ENCODE results near the gene CCDC137. TPM values are rescaled to one million over a fixed set of nuclear protein-coding genes. Genes with fewer than 3 reads are reported as not detected.

CCDC137 gene
- total RNA-seq, 3 donors from 2014 or later (not counting 1 experiment from before 2014, with no cell fraction given): 15.6 to 24.2 (median 22.1) TPM

DNA sequence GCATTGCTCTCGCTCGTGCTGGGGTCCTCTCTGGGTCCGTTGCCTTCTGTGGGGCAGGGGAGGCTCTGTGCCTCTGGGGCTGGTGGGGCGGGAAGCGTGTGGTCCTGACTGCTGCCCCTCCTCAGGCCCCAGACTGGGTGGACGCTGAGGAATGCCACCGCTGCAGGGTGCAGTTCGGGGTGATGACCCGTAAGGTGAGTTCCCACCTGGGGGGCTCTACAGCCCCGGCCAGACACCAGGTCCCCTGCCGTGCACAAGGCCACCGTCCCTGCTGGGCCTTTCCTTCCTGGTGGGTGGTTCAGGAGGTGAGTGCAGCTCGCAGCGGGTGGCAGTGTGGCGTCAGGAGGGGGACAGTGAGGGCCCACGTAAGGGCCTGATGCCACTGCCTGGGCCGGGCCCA lies 24.0 kb downstream of the CCDC137 start:
- Histone ChIP-seq H3K27ac (ENCODE audit: low read length) (no peak overlapping the region), H3K4me1 (ENCODE audit: control insufficient read depth, insufficient read depth, low read length) (peaks cover 4% of the 10 kb centered on the region), H3K4me3 (ENCODE audit: low read length) (no peak overlapping the region), H3K9me3 (ENCODE audit: control insufficient read depth, insufficient read depth, low read length) (no peaks in the 10 kb centered on the region), H3K36me3 (ENCODE audit: control insufficient read depth, insufficient read depth, low read length) (peaks cover 82% of the 10 kb centered on the region), H3K27me3 (ENCODE audit: control insufficient read depth, insufficient read depth, low read length) (no peaks in the 10 kb centered on the region)
- WGBS (ENCODE audit: insufficient coverage): 94% methylated on average over 17 of the region's 17 CpGs
- no peak overlapping the region for H3K4me3 Mint-ChIP-seq
- intact Hi-C loops (cut with micrococcal nuclease): no loop called here
- no peaks in the 10 kb centered on the region for H3K9me3 Mint-ChIP-seq
- no peak overlapping the region for H3K27ac Mint-ChIP-seq
- H3K27me3 Mint-ChIP-seq (ENCODE audit: low read depth in 2 of 2): no peaks in the 10 kb centered on the region
- peaks cover 11 to 27% of the 10 kb centered on the region in 2 donors for H3K4me1 Mint-ChIP-seq
- ATAC-seq (no peak), DNase-seq (no peak)
- H3K36me3 Mint-ChIP-seq: no peaks in the 10 kb centered on the region
- TF ChIP-seq, protein P1, sequence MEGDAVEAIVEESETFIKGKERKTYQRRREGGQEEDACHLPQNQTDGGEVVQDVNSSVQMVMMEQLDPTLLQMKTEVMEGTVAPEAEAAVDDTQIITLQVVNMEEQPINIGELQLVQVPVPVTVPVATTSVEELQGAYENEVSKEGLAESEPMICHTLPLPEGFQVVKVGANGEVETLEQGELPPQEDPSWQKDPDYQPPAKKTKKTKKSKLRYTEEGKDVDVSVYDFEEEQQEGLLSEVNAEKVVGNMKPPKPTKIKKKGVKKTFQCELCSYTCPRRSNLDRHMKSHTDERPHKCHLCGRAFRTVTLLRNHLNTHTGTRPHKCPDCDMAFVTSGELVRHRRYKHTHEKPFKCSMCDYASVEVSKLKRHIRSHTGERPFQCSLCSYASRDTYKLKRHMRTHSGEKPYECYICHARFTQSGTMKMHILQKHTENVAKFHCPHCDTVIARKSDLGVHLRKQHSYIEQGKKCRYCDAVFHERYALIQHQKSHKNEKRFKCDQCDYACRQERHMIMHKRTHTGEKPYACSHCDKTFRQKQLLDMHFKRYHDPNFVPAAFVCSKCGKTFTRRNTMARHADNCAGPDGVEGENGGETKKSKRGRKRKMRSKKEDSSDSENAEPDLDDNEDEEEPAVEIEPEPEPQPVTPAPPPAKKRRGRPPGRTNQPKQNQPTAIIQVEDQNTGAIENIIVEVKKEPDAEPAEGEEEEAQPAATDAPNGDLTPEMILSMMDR (IDR thresholded peaks at IDR 0.05): no peak

DNA sequence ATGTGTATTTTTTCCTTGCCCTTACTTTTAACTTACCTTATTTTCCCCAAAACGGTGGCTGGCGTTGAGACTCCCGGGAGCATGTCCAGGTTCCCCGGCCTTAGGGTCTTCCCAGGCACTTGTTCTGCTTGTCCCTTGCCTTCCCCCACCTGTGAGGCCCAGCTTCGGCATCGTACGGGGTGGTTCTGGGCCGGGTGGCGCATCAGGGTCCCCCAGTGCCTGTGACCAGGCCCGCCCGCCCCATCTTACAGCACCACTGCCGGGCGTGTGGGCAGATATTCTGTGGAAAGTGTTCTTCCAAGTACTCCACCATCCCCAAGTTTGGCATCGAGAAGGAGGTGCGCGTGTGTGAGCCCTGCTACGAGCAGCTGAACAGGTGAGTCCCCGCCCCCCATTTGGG lies 24.7 kb downstream of the CCDC137 start:
- Histone ChIP-seq H3K4me3 (ENCODE audit: low read length) (no peak overlapping the region), H3K4me1 (ENCODE audit: control insufficient read depth, insufficient read depth, low read length) (no peaks in the 10 kb centered on the region), H3K36me3 (ENCODE audit: control insufficient read depth, insufficient read depth, low read length) (peaks cover 89% of the 10 kb centered on the region), H3K27ac (ENCODE audit: low read length) (no peak overlapping the region), H3K27me3 (ENCODE audit: control insufficient read depth, insufficient read depth, low read length) (no peaks in the 10 kb centered on the region), H3K9me3 (ENCODE audit: control insufficient read depth, insufficient read depth, low read length) (no peaks in the 10 kb centered on the region)
- ATAC-seq (no peak), DNase-seq (no peak)
- 97% methylated on average over 18 of the region's 18 CpGs for WGBS (ENCODE audit: insufficient coverage)
- Mint-ChIP-seq H3K27me3 (ENCODE audit: low read depth in 2 of 2) (no peaks in the 10 kb centered on the region), H3K9me3 (no peaks in the 10 kb centered on the region), H3K4me1 (peaks cover 11 to 25% of the 10 kb centered on the region in 2 donors), H3K36me3 (no peaks in the 10 kb centered on the region), H3K27ac (no peak overlapping the region), H3K4me3 (no peak overlapping the region)
- TF ChIP-seq, protein P1 (IDR thresholded peaks at IDR 0.05): no peak
- intact Hi-C loops (cut with micrococcal nuclease): no loop called here

DNA sequence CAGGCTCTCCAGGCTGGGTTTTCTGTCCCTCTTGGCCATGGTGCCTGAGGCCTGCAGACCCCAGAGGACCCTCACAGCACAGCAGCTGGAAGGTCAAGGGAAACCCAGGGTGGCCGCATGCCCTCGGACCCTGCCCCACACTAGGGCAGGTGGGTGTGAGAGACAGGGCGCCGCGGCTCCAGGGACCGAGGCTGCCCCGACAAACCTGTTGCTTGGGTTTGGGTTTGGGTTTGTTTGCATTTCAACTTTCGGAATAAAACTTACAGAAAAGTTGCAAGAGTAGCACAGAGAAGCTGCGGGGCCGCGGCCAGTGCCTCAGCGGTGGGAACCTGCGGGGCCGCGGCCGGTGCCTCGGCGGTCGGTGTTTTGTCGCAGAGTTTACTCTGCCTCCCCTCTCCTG lies 25.1 kb downstream of the CCDC137 start:
- Mint-ChIP-seq H3K4me1 (peaks cover 11 to 22% of the 10 kb centered on the region in 2 donors), H3K36me3 (no peaks in the 10 kb centered on the region)

More for the DNA sequence above, 25.1 kb downstream of the CCDC137 start:
- Histone ChIP-seq H3K4me1 (ENCODE audit: control insufficient read depth, insufficient read depth, low read length) (no peaks in the 10 kb centered on the region), H3K36me3 (ENCODE audit: control insufficient read depth, insufficient read depth, low read length) (peaks cover 89% of the 10 kb centered on the region), H3K4me3 (ENCODE audit: low read length) (no peak overlapping the region), H3K27me3 (ENCODE audit: control insufficient read depth, insufficient read depth, low read length) (no peaks in the 10 kb centered on the region), H3K9me3 (ENCODE audit: control insufficient read depth, insufficient read depth, low read length) (no peaks in the 10 kb centered on the region), H3K27ac (ENCODE audit: low read length) (no peak overlapping the region)
- 97% methylated on average over 20 of the region's 20 CpGs for WGBS (ENCODE audit: insufficient coverage)
- no peak for ATAC-seq
- H3K9me3 Mint-ChIP-seq: no peaks in the 10 kb centered on the region
- no peak overlapping the region for H3K27ac Mint-ChIP-seq
- DNase-seq: no peak
- no peak overlapping the region for H3K4me3 Mint-ChIP-seq
- intact Hi-C loops (cut with micrococcal nuclease): no loop called here
- no peaks in the 10 kb centered on the region for H3K27me3 Mint-ChIP-seq (ENCODE audit: low read depth in 2 of 2)
- TF ChIP-seq, protein P1 (IDR thresholded peaks at IDR 0.05): no peak

Data from natural killer cell (primary cell).